GM12891 (cell line): ENCODE data around the gene FHIT.

Experiments
- POLR2A ChIP-seq: IDR thresholded peaks from 2 replicates; pipeline ENCODE4 v1.6.1; 2011; ENCODE audit warnings: low read depth, low read length, control low read depth
- POLR2AphosphoS5 ChIP-seq: IDR thresholded peaks from 2 replicates; pipeline ENCODE4 v1.6.1; 2011; ENCODE audit warnings: low read depth, low read length, control low read depth
- TAF1 ChIP-seq: IDR thresholded peaks from 2 replicates; pipeline ENCODE4 v1.6.1; 2011; ENCODE audit warnings: low read depth, low read length, control low read depth

GRCh38 chr3:60551455-60552209 is 699.6 kb downstream of the FHIT start:
- TF ChIP-seq POLR2AphosphoS5 (no peak), POLR2A (no peak), TAF1 (no peak)
